Activated T-helper 2 cell treated with anti-CD3 and anti-CD28 coated beads, Interferon-gamma antibody, Interleukin-2, Interleukin-4, amounts not matched to agents 10 μg/mL and 5 μg/mL and 100 μg/mL, durations not matched to agents 14 hours and 24 hours and 36 hours (primary cell): ENCODE measurements around the gene NFIC. TPM values are rescaled to one million over a fixed set of nuclear protein-coding genes. Genes with fewer than 3 reads are reported as not detected.
A peak's percentile ranks its signal among the peaks of the same experiment; 100 is the strongest.
"Not testable (repeated sequence)": the region's sequence is repeated elsewhere in the genome, so short reads cannot be mapped to it uniquely, and the experiment has no call there.

Experiments
- DNase-seq: peaks from one replicate; pipeline ENCODE4 v3.0.0; 2021; ENCODE audit warnings: low spot score
- H3K27ac Mint-ChIP-seq: one replicate; pipeline ENCODE4 v1.8.0; 2021; ENCODE audit warnings: mixed read lengths
- H3K27me3 Mint-ChIP-seq: one replicate; pipeline ENCODE4 v1.8.0; 2021; ENCODE audit warnings: low read depth, mixed read lengths
- H3K36me3 Mint-ChIP-seq: one replicate; pipeline ENCODE4 v1.8.0; 2021; ENCODE audit warnings: low read depth, mixed read lengths
- H3K4me1 Mint-ChIP-seq: one replicate; pipeline ENCODE4 v1.8.0; 2021; ENCODE audit warnings: low read depth, mixed read lengths
- H3K4me3 Mint-ChIP-seq: one replicate; pipeline ENCODE4 v1.8.0; 2021; ENCODE audit warnings: low read depth, mild to moderate bottlenecking, moderate library complexity, mixed read lengths
- H3K9me3 Mint-ChIP-seq: one replicate; pipeline ENCODE4 v1.8.0; 2021; ENCODE audit warnings: mixed read lengths
- intact Hi-C: fragments of 100-400 bp; cut with micrococcal nuclease; formaldehyde crosslinking; loops from one replicate; pipeline ENCODE4 v1.15.1; 2023
- total RNA-seq: library from RNA; stranded (reverse); gene quantifications from 2 replicates; pipeline ENCODE4 v1.2.3, GENCODE V29; 2022

NFIC gene
- total RNA-seq, 1 donor from 2014 or later = 17.3 TPM

- no peaks in the 10 kb centered on the region for H3K27me3 Mint-ChIP-seq
- peaks cover 33% of the 10 kb centered on the region for H3K4me1 Mint-ChIP-seq
- H3K4me3 Mint-ChIP-seq = peak overlapping the region; percentile 93
- H3K36me3 Mint-ChIP-seq = peaks cover 30% of the 10 kb centered on the region
- intact Hi-C loops = loop anchor here (2.0 kb wide), 1 partner anchor 50 kb away; the partner anchor contains the start of gene MFSD12
- H3K27ac Mint-ChIP-seq = peak overlapping the region; percentile 86
- DNase-seq = peak; percentile 27
- no peaks in the 10 kb centered on the region for H3K9me3 Mint-ChIP-seq
Measured at GRCh38 chr19:3506384-3507340, 140.3 kb downstream of the NFIC start.

GRCh38 chr19:3507371-3508120 lies 141.2 kb downstream of the NFIC start:
- H3K9me3 Mint-ChIP-seq = no peaks in the 10 kb centered on the region
- intact Hi-C loops = loop anchor here (2.0 kb wide), 1 partner anchor 49 kb away; the partner anchor contains the start of gene MFSD12
- peak overlapping the region; percentile 86 for H3K27ac Mint-ChIP-seq
- H3K36me3 Mint-ChIP-seq = peaks cover 35% of the 10 kb centered on the region
- peaks cover 33% of the 10 kb centered on the region for H3K4me1 Mint-ChIP-seq
- H3K27me3 Mint-ChIP-seq = no peaks in the 10 kb centered on the region
- peak; percentile 25 for DNase-seq
- peak overlapping the region; percentile 93 for H3K4me3 Mint-ChIP-seq

GRCh38 chr19:3508121-3508661 lies 141.8 kb downstream of the NFIC start:
- intact Hi-C loops, H3K9me3 Mint-ChIP-seq, H3K27me3 Mint-ChIP-seq, DNase-seq, H3K27ac Mint-ChIP-seq: not testable (repeated sequence)
- Mint-ChIP-seq H3K4me1 (peaks cover 33% of the 10 kb centered on the region), H3K4me3 (peak overlapping the region; percentile 49), H3K36me3 (peaks cover 35% of the 10 kb centered on the region)

- Mint-ChIP-seq H3K4me1 (peaks cover 33% of the 10 kb centered on the region), H3K9me3 (no peaks in the 10 kb centered on the region), H3K27ac (peak overlapping the region; percentile 75), H3K36me3 (peaks cover 35% of the 10 kb centered on the region), H3K4me3 (peak overlapping the region; percentile 58), H3K27me3 (no peaks in the 10 kb centered on the region)
- intact Hi-C loops = no loop called here
- no peak for DNase-seq
Measured at GRCh38 chr19:3508771-3509535, 142.6 kb downstream of the NFIC start.

- intact Hi-C loops = no loop called here
- Mint-ChIP-seq H3K9me3 (no peaks in the 10 kb centered on the region), H3K4me1 (peaks cover 33% of the 10 kb centered on the region), H3K4me3 (peak overlapping the region; percentile 58), H3K36me3 (peaks cover 35% of the 10 kb centered on the region), H3K27me3 (no peaks in the 10 kb centered on the region), H3K27ac (peak overlapping the region; percentile 75)
- no peak for DNase-seq
Measured at GRCh38 chr19:3509566-3509989, 143.2 kb downstream of the NFIC start.

GRCh38 chr19:3510727-3511126 lies 144.3 kb downstream of the NFIC start:
- H3K36me3 Mint-ChIP-seq = peaks cover 34% of the 10 kb centered on the region
- H3K4me3 Mint-ChIP-seq = no peak overlapping the region
- no peaks in the 10 kb centered on the region for H3K27me3 Mint-ChIP-seq
- DNase-seq = no peak
- peaks cover 26% of the 10 kb centered on the region for H3K4me1 Mint-ChIP-seq
- intact Hi-C loops = no loop called here
- H3K27ac Mint-ChIP-seq = no peak overlapping the region
- H3K9me3 Mint-ChIP-seq = no peaks in the 10 kb centered on the region

- Mint-ChIP-seq H3K9me3 (no peaks in the 10 kb centered on the region), H3K4me3 (no peak overlapping the region), H3K27ac (no peak overlapping the region), H3K36me3 (peaks cover 34% of the 10 kb centered on the region), H3K4me1 (peaks cover 26% of the 10 kb centered on the region), H3K27me3 (no peaks in the 10 kb centered on the region)
- DNase-seq = no peak
- intact Hi-C loops = no loop called here
Measured at GRCh38 chr19:3511506-3512251, 145.3 kb downstream of the NFIC start.

GRCh38 chr19:3512562-3513228 lies 146.3 kb downstream of the NFIC start:
- H3K36me3 Mint-ChIP-seq = peaks cover 25% of the 10 kb centered on the region
- H3K9me3 Mint-ChIP-seq = no peaks in the 10 kb centered on the region
- no peaks in the 10 kb centered on the region for H3K27me3 Mint-ChIP-seq
- intact Hi-C loops = no loop called here
- no peak overlapping the region for H3K27ac Mint-ChIP-seq
- peaks cover 18% of the 10 kb centered on the region for H3K4me1 Mint-ChIP-seq
- DNase-seq = no peak
- H3K4me3 Mint-ChIP-seq = no peak overlapping the region

GRCh38 chr19:3513229-3514140 lies 147.1 kb downstream of the NFIC start:
- Mint-ChIP-seq H3K27me3 (no peaks in the 10 kb centered on the region), H3K9me3 (no peaks in the 10 kb centered on the region), H3K4me3 (no peak overlapping the region), H3K36me3 (peaks cover 22% of the 10 kb centered on the region), H3K27ac (no peak overlapping the region), H3K4me1 (peaks cover 15% of the 10 kb centered on the region)
- no peak for DNase-seq
- intact Hi-C loops = no loop called here

- Mint-ChIP-seq H3K4me3 (no peak overlapping the region), H3K36me3 (peaks cover 9% of the 10 kb centered on the region), H3K4me1 (peaks cover 4% of the 10 kb centered on the region), H3K9me3 (no peaks in the 10 kb centered on the region), H3K27me3 (no peaks in the 10 kb centered on the region), H3K27ac (no peak overlapping the region)
- intact Hi-C loops = no loop called here
- DNase-seq = no peak
Measured at GRCh38 chr19:3514930-3515329, 148.5 kb downstream of the NFIC start.
